HS-5 (cell line): Measurements from ENCODE around the gene TANC1.
"Not testable (repeated sequence)": the region's sequence is repeated elsewhere in the genome, so short reads cannot be mapped to it uniquely, and the experiment has no call there.

Experiments used
- DNase-seq: peaks from one replicate; pipeline ENCODE4 v3.0.0-alpha.2; 2012; ENCODE audit warnings: low read depth

Gene TANC1

DNA sequence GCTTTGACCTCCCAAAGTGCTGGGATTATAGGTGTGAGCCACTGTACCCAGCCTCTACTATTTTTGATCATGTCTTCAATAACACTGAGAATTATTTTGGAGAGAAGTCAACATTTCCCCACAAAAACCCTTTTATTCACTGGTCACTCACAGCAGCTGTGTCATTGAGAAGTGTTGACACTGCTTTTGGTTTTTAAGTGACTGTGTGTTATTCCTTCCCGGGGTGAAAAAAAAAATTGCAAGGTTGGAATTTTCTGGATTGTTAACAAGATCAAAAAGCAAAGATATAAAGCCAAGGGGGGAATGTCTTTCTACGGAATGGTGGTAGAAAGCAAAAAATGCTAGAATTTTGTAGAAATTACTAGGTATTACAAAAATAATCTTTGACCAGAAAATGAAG, 61.5 kb downstream of the TANC1 start:
- no peak for DNase-seq

- DNase-seq: peak; percentile 62
Measured at GRCh38 chr2:159030674-159031380, 62.4 kb downstream of the TANC1 start.

DNA sequence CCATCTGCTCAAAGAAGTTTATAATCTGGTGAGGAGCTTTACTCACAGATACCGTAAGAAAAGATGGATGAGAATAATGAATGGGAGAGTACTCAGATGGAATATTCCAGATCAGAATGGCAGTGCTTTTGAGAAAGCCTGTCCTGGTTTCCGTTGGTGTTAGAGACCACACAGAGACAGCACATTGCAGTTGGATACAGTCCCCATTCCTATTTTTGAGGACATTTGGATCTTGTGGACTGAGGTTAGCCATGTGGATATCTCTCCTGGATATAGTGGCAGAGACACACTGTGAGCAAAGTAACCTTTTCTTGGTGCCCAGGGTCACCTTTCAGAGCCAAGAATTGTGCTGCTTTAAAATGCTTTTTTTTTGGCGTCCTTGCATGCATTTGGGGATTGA, 63.7 kb downstream of the TANC1 start:
- DNase-seq: no peak

GRCh38 chr2:159032580-159032979, 64.1 kb downstream of the TANC1 start:
- DNase-seq: no peak

DNA sequence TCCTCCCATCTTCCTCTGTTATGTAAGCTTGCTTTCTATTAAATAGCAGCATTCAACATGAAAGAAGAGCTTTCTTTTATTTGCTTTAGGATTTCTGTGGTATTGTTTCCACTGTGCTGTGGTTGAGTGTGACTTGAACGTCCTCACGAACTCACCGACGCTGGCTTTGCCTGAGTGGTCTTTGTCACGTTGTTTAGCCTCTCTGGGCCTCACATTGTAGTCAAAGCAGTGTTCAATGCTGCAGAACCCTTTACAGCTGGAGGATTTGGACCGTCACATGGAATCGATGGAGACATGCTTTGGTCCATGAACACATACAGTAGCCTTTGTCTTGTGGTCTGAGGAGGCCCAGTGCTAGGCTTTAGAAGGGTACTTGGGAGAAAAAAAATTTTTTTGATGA, 66.3 kb downstream of the TANC1 start:
- DNase-seq: no peak

DNA sequence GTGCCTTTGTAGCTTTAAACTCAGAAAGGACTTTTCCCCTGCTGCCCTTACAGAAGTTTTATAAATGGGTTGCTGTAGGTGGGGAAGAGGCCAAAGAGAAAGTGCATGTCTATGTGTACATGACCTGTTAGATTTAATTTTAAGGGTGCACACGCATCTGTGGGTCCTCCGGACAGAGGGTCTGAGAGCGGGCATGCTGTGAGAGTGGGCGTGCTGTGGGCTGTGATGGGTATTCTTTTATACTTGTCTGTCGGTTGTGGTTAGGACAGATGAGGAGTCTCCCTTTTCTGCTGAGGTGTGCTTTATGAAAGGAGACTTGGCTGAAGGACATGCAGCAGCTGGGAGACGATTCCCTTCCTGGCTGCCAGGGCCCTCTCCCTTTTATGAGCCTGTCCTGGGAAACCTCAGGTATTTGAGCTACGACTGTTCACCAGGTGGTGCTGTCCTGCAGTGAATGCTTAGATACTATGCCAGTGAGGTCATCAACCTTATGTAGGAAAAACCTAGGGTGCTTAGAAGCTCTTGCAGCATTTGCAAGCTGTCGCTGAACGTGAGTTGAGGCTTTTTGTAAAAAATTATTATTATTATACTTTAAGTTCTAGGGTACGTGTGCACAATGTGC, 67.5 kb downstream of the TANC1 start:
- no peak for DNase-seq

- not testable (repeated sequence) for DNase-seq
Measured at GRCh38 chr2:159036461-159036860, 68.0 kb downstream of the TANC1 start.

DNA sequence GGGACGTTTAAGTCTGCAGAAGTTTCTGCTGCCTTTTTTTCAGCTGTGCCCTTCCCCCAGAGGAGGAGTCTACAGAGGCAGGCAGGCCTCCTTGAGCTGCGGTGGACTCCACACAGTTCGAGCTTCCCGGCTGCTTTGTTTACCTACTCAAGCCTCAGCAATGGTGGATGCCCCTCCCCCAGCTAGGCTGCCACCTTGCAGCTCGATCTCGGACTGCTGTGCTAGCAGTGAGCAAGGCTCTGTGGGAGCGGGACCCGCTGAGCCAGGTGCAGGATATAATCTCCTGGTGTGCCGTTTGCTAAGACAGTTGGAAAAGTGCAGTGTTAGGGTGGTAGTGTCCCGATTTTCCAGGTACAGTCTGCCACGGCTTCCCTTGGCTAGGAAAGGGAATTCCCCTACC, 72.9 kb downstream of the TANC1 start:
- DNase-seq: not testable (repeated sequence)

DNA sequence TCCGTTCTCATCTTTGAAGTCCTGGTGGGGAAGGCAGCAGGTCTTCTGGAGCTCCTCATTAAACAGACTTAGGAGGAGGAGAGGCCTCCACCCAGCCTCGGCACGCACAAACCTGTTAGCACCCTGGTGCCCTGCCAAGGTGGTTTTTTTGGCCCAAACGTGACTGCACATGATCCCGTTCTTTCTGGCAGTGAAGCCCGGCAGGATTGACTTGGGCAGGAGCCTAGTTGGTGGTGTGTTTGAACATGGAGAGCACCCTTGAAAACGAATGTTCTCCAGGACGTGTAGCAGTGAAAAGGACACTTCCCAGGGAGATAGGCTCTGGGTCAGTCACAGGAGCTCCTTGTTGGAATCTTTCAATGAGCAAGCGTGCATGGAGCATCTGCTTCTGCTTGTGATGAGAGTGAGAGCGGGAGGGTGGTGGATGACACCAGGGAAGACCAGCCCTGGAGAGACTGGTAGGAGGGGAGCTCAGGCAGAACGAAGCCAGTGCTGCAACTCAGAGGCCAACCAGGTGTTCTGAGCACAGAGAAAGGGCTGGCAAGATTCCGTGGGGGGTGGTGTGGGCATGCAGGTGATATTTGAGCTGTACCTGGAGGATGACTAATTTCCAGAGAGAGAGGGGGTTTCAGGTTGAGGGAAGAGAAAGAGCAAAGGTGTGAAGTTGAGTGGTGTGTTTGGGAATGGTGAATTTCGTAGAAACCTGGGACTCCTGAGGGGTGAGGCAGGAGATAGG, 73.8 kb downstream of the TANC1 start:
- no peak for DNase-seq

DNA sequence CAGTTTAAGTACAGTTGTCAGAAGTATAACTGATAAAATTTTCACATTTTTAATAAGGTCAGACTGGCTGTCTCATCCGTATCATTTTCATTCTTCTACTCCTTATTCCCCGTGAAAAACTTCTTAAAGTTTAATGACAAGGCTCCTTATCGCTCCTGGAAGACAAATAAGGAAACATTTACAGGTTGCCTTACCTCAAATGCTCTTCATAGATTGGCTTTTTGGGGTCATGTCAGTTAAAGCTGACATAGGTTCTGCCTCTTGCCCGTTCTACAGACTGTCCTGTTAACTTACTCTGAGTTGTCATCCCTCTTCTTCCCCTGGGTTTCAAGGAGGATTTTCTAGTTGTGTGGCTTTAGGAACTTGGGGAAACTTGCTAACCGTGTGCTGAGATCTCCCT, 75.3 kb downstream of the TANC1 start:
- no peak for DNase-seq

DNA sequence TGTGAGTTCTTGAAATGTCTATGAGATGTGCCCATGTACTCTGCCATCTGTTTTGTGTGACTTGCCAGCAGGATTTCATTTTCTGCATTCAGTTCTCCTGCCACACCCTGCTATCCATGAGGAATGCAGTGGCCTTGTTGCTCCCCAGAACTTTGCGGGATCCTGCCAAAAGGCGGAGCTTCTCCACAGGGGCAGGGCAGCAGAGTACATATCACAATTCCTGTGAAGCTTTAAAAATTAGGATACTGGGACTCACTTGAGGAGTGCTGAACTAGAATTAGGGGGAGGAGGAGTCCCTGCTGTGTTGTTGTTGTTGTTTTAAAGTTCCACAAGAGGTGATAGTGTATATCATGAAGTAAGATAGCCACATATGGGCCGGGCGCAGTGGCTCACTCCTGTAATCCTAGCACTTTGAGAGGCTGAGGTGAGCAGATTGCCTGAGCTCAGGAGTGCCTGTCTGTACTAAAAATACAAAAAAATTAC, 76.4 kb downstream of the TANC1 start:
- DNase-seq: no peak

GRCh38 chr2:159045545-159046454, 77.4 kb downstream of the TANC1 start:
- DNase-seq: no peak

- DNase-seq: no peak
Measured at GRCh38 chr2:159046966-159047365, 78.5 kb downstream of the TANC1 start.

DNA sequence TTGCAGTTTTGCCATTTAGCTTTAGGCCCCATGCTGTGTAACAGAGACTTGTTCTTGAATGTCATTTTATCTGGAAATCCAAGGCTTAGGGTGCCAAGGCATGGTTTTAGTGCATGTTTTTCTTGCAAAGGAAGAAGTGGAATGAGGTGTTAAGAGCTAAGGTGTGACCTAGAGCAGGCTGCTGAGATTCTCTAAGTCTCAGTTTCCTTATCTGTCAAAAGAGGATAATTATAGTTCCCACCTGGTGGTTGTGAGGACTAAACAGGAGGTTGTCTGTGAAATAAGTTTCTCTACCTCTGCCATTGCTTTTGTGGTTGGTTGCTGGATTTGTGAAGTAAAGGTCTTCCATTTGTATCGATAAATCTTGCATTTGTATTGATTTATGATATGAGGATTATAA, 82.0 kb downstream of the TANC1 start:
- DNase-seq: no peak

- no peak for DNase-seq
Measured at GRCh38 chr2:159051133-159051532, 82.7 kb downstream of the TANC1 start.

GRCh38 chr2:159051661-159052060, 83.2 kb downstream of the TANC1 start:
- no peak for DNase-seq

DNA sequence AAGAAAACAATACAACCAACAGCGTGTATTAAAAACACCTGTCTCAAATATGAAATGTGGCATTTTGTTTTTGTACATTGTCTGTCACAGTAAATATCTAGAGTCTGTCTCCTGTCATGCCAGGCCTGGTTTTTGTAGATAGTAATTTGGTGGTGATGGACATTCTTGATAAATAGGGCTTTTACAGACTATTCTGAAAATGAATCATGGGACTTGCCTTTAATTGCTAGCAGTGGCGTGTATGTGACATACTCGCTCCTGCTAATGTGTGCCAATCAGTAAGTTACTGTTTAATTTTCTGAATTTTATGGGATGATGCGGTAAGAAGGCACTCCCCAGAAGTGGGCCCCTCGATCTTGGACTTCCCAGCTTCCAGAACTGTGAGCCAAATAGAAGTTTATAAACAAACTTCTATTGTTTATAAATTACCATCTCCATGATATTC, 83.7 kb downstream of the TANC1 start:
- DNase-seq: no peak

DNA sequence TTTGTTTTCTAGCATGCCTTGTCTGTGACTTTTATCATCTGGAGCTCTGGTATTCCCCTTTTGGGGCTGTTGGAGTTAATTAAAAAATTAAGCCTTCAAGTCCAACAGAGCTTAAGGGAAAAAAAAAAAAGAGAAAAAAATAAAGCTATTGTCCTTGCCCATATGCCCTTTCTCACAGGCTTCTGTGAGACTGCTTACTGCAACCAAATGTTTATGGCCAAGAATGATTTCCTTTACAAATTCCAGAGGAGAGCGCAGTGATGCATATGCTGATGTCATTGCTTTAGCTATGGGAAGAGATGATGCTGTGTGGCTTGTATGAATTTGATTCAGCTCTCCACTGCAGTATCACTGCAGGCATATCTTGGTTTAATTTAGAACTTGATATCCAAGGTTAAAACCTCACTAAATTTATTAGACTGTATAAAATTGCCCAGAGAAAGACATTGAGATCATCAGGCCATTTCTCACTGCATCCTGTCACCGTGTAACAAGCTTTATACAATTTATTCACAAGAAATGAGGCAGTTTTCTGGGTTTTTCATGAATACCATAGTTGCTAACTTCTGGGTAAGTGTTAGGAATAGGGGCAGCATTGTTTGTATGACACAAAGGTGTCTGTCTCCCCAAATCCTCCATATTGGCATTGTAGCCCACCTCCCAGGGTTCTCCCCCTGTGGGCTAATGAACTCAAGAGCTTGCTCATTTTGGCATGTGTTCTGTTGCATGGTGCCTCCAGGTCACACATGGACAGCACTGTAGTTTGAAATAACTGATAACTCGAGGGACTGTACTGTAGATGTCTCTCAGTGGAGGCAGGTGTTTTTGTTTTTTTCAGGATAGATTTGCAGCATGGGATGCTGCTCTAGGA, 85.0 kb downstream of the TANC1 start:
- DNase-seq: no peak

- DNase-seq: no peak
Measured at GRCh38 chr2:159054032-159054334, 85.5 kb downstream of the TANC1 start.

DNA sequence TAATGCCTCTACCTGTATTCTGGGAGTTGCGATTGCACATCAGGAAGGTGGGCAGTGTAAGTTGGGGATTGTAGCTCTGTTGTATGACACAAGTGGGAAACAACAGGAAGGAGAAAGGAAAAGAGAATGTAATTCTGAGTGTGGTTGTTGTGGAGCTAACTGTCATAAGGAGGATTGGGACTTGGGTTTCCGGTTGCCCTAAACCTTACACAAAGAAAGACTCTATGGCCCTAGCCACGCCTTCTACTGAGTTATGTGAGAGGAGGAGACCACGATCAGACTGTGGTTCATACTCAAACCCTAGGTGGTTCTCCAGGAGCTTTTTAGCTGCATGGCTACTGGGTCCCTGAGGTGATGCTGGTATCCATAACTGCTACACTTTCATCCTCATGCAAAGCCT, 86.5 kb downstream of the TANC1 start:
- DNase-seq: no peak

GRCh38 chr2:159060518-159060917, 92.1 kb downstream of the TANC1 start:
- no peak for DNase-seq
